ENCODE measurements around the gene TLN1. TPM values are rescaled to one million over a fixed set of nuclear protein-coding genes. Genes with fewer than 3 reads are reported as not detected.

The TLN1 gene
- total RNA-seq, 1 experiment from 2014 or later: 347 TPM

Small RNAs within 50 kb of the gene (microRNA-seq; reads per million reads assigned to microRNA genes)
- gene MIR6852 (ENCODE audit: unreplicated experiment) (1.6 reads per million), gene MIR6853 (ENCODE audit: unreplicated experiment) (not detected)

Other genes with a start within 250 kb of the TLN1 start
- 49.9 TPM for gene RUSC2, start 242.1 kb downstream of the TLN1 start, total RNA-seq (2021; ENCODE audit: unreplicated experiment)
- gene TESK1, start 126.9 kb downstream of the TLN1 start, total RNA-seq (2021; ENCODE audit: unreplicated experiment): 55.0 TPM
- 0.72 TPM for gene CD72, start 113.8 kb downstream of the TLN1 start, total RNA-seq (2021; ENCODE audit: unreplicated experiment)
- gene SIT1, start 81.3 kb downstream of the TLN1 start, total RNA-seq (2021; ENCODE audit: unreplicated experiment): not detected
- gene RMRP, start 74.2 kb downstream of the TLN1 start, total RNA-seq (2021; ENCODE audit: unreplicated experiment): 29,896 TPM
- 39.9 TPM for gene CCDC107, start 73.9 kb downstream of the TLN1 start, total RNA-seq (2021; ENCODE audit: unreplicated experiment)
- gene ARHGEF39, start 67.0 kb downstream of the TLN1 start, total RNA-seq (2021; ENCODE audit: unreplicated experiment): 34.0 TPM
- gene CA9, start 58.3 kb downstream of the TLN1 start, total RNA-seq (2021; ENCODE audit: unreplicated experiment): 0.31 TPM
- gene TPM2, start 42.3 kb downstream of the TLN1 start, total RNA-seq (2021; ENCODE audit: unreplicated experiment): 544 TPM
- gene CREB3, start 471 bp upstream of the TLN1 start, total RNA-seq (2021; ENCODE audit: unreplicated experiment): 67.0 TPM
- 109 TPM for gene GBA2, start 17.0 kb upstream of the TLN1 start, total RNA-seq (2021; ENCODE audit: unreplicated experiment)
- 43.3 TPM for gene RGP1, start 17.1 kb upstream of the TLN1 start, total RNA-seq (2021; ENCODE audit: unreplicated experiment)
- 1.4 TPM for gene MSMP, start 22.1 kb upstream of the TLN1 start, total RNA-seq (2021; ENCODE audit: unreplicated experiment)
- 12.2 TPM for gene NPR2, start 59.4 kb upstream of the TLN1 start, total RNA-seq (2021; ENCODE audit: unreplicated experiment)
- gene SPAG8, start 80.1 kb upstream of the TLN1 start, total RNA-seq (2021; ENCODE audit: unreplicated experiment): 0.90 TPM
- 75.6 TPM for gene HINT2, start 82.8 kb upstream of the TLN1 start, total RNA-seq (2021; ENCODE audit: unreplicated experiment)
- gene FAM221B, start 96.5 kb upstream of the TLN1 start, total RNA-seq (2021; ENCODE audit: unreplicated experiment): not detected
- 7.9 TPM for gene TMEM8B, start 97.0 kb upstream of the TLN1 start, total RNA-seq (2021; ENCODE audit: unreplicated experiment)
- not detected for gene OR13J1, start 138.2 kb upstream of the TLN1 start, total RNA-seq (2021; ENCODE audit: unreplicated experiment)
- not detected for gene HRCT1, start 174.0 kb upstream of the TLN1 start, total RNA-seq (2021; ENCODE audit: unreplicated experiment)
- gene SPAAR, start 177.3 kb upstream of the TLN1 start, total RNA-seq (2021; ENCODE audit: unreplicated experiment): not detected
- gene OR2S2, start 226.0 kb upstream of the TLN1 start, total RNA-seq (2021; ENCODE audit: unreplicated experiment): not detected

All from Panc1 (cell line).